ENCODE results near the gene RSAD1. TPM values are rescaled to one million over a fixed set of nuclear protein-coding genes. Genes with fewer than 3 reads are reported as not detected.

Gene RSAD1
- total and polyA plus RNA-seq, 10 of the 15 experiments (the other 5 are each of a cell fraction or from before 2014, with no cell fraction given): 2.5 to 28.1 (median 22.6) TPM

DNA sequence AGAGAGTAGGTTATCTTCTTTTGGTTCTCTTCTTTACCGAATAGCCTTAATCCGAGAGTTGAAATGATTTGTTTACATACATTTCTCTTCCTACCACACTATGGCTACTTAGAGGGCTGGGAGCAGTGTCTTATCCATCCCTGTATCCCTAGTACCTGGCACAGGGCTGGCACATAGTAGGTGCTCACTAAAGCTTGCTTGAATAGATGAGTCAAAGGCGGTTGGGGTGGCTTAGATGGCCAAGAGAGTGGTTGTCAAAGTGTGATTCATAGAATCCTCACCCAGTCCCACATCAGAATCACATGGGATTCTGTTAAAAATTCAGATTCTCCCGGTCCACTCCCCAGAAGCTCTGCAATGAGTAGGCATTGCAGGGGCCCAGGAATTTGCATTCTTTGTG lies 21.0 kb upstream of the RSAD1 start:
- no peak for DNase-seq (ENCODE audit: low read depth, low spot score)
- Histone ChIP-seq H3K4me2 (ENCODE audit: control insufficient read depth, insufficient read depth) (no peak overlapping the region), H3K4me1 (ENCODE audit: control insufficient read depth, insufficient read depth, low read length) (peaks cover 4% of the 10 kb centered on the region; the same call in 1 of the 2 replicates), H3K27me3 (replicated peaks in 1 of 2; ENCODE audit: control insufficient read depth in 2 of 2, insufficient read depth in 2 of 2, low read length in 1 of 2) (no peaks in the 10 kb centered on the region), H3K36me3 (ENCODE audit: control insufficient read depth in 2 of 2, insufficient read depth in 2 of 2, low read length in 1 of 2) (no peaks in the 10 kb centered on the region), H3K4me3 (no peak overlapping the region), H2AFZ (ENCODE audit: control insufficient read depth, low read depth, low read length) (no peak overlapping the region), H3K9ac (ENCODE audit: control insufficient read depth, insufficient read depth, low read length) (no peak overlapping the region), H3K27ac (ENCODE audit: control insufficient read depth, insufficient read depth) (no peak overlapping the region), H3K79me2 (ENCODE audit: control insufficient read depth, insufficient read depth, low read length) (no peaks in the 10 kb centered on the region), H3K9me3 (replicated peaks; ENCODE audit: control insufficient read depth, insufficient read depth, low read length) (no peaks in the 10 kb centered on the region), H4K20me1 (ENCODE audit: control insufficient read depth, insufficient read depth) (no peaks in the 10 kb centered on the region)
- no peak for TF ChIP-seq NFYA (IDR thresholded peaks at IDR 0.05; ENCODE audit: borderline replicate concordance, low read depth, low read length)
- no peak for TF ChIP-seq USF1 (IDR thresholded peaks at IDR 0.05; ENCODE audit: borderline replicate concordance, extremely low read length, insufficient read depth, low read depth, low read length)
- no peak for TF ChIP-seq IKZF1 (conservative IDR thresholded peaks at IDR 0.05)
- no peak for TF ChIP-seq SIX5 (IDR thresholded peaks at IDR 0.05; ENCODE audit: low read depth, low read length, severe bottlenecking)
- TF ChIP-seq CTCF (IDR thresholded peaks at IDR 0.05 in 2 of 3, conservative IDR thresholded peaks at IDR 0.05 in 1 of 3; ENCODE audit: control insufficient read depth in 2 of 3, extremely low read depth in 1 of 3, insufficient read depth in 1 of 3, low read depth in 3 of 3, low read length in 3 of 3): no peak
- no peak for TF ChIP-seq TCF3 (IDR thresholded peaks at IDR 0.05; ENCODE audit: borderline replicate concordance, insufficient read depth, low read depth, low read length)
- TF ChIP-seq, protein P1, sequence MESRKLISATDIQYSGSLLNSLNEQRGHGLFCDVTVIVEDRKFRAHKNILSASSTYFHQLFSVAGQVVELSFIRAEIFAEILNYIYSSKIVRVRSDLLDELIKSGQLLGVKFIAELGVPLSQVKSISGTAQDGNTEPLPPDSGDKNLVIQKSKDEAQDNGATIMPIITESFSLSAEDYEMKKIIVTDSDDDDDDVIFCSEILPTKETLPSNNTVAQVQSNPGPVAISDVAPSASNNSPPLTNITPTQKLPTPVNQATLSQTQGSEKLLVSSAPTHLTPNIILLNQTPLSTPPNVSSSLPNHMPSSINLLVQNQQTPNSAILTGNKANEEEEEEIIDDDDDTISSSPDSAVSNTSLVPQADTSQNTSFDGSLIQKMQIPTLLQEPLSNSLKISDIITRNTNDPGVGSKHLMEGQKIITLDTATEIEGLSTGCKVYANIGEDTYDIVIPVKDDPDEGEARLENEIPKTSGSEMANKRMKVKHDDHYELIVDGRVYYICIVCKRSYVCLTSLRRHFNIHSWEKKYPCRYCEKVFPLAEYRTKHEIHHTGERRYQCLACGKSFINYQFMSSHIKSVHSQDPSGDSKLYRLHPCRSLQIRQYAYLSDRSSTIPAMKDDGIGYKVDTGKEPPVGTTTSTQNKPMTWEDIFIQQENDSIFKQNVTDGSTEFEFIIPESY (IDR thresholded peaks at IDR 0.05): no peak
- TF ChIP-seq EP300 (IDR thresholded peaks at IDR 0.05; ENCODE audit: borderline replicate concordance in 1 of 2, control insufficient read depth in 1 of 2, low read depth in 2 of 2, low read length in 2 of 2): no peak
- no peak for TF ChIP-seq MAX (IDR thresholded peaks at IDR 0.05; ENCODE audit: low read depth, low read length)
- no peak for TF ChIP-seq ZNF207 (IDR thresholded peaks at IDR 0.05; ENCODE audit: borderline replicate concordance)
- FAIRE-seq: no peak
- CTCF ChIA-PET: interaction anchor here (1.0 kb wide), 1 partner anchor 239 kb away, joined by 3 read pairs; no protein-coding TSS in a partner anchor
- intact Hi-C loops (cut with micrococcal nuclease; ENCODE audit: unreplicated experiment): no loop called here
- SMC1A ChIA-PET (ENCODE audit: uncharacterized antibody, unreplicated experiment): interaction anchor here (0.7 kb wide), 1 partner anchor 95 kb away, joined by 3 read pairs; no protein-coding TSS in a partner anchor
- no peak for ATAC-seq
- WGBS (ENCODE audit: insufficient coverage, insufficient replicate concordance, low lambda C conversion rate, missing lambda C conversion rate): 80% methylated on average over 4 of the region's 4 CpGs
- RAD21 ChIA-PET (ENCODE audit: unreplicated experiment): no interaction called here
- BruUV-seq (replicated peaks): no TSS peak
- POLR2A ChIA-PET: no interaction called here
- in situ Hi-C loops (cut with MboI): no loop called here

All from GM12878 (cell line).